NCI-H2196 (cell line): Measurements from ENCODE around the gene PNKD.

Experiments used
- DNase-seq: peaks from one replicate; lab custom pipeline; 2025; ENCODE audit not compliant: unreplicated experiment; lab: John Stamatoyannopoulos, UW

PNKD gene

GRCh38 chr2:218395456-218395825 lies 125.1 kb downstream of the PNKD start:
- no peak for DNase-seq

DNA sequence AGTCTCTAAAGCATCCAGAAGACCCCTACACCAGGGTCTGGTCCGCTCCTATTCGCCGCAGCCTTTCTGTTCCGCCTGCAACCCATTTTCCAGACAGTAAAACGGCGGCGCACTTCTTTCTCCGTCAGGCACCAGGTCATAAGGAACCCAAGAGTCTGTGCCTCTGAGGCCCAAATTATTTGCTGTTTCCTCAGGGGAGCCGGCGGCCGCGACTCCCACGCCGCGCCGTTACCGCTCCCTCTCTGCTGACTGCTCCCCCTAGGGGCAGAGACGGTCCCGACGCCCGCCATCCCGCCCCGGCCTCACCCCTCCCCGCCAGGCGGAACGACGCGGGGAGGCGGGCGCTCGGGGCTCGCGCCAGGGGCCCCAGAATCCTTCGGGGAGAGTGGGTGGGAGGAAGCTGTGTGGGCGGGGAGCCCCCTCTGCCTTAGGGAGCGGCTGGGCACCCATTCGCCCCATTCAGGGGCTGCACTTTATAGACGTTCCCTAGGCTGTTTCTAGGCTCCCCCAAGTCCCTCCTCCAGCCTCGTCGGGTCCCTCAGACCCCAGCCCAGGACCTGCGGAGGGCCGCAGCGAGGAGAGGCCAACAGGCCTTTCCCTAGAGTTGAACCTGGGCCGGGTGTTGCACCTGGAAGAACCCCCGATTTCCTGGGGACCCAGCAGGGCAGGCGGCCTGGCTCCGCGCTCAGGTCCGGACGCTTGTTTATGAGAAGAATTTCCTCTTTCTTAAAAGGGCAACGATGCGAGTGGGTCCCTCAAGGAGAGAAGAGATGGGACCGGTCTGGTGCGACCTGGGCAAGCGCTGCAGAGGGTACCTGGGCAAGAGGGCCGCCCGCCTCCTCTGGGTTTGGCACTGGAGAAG lies 125.7 kb downstream of the PNKD start:
- DNase-seq = peak; percentile 95
